ENCODE measurements around the gene ENC1.
"Not testable (repeated sequence)": the region's sequence is repeated elsewhere in the genome, so short reads cannot be mapped to it uniquely, and the experiment has no call there.

The ENC1 gene

GRCh38 chr5:74640450-74640953 is at the start of gene ENC1:
TSS of gene ENC1 (minus strand) at chr5:74640728. CDS start at chr5:74636485, 4,243 bp downstream.
- peak; percentile 99 for DNase-seq

GRCh38 chr5:74686962-74687751 is 46.6 kb upstream of the ENC1 start:
- no peak for DNase-seq

- no peak for DNase-seq
Measured at GRCh38 chr5:74685979-74686631, 45.6 kb upstream of the ENC1 start.

- peak; percentile 80 for DNase-seq
Measured at GRCh38 chr5:74684900-74685851, 44.6 kb upstream of the ENC1 start, which contains the start of gene HEXB. TSS of gene HEXB (plus strand) at chr5:74685233. CDS start at chr5:74685261, 28 bp downstream.

- no peak for DNase-seq
Measured at GRCh38 chr5:74679966-74680365, 39.4 kb upstream of the ENC1 start.

GRCh38 chr5:74679300-74679699 is 38.8 kb upstream of the ENC1 start:
- DNase-seq = not testable (repeated sequence)

GRCh38 chr5:74678123-74678522 is 37.6 kb upstream of the ENC1 start:
- not testable (repeated sequence) for DNase-seq

GRCh38 chr5:74676466-74676865 is 35.9 kb upstream of the ENC1 start:
- not testable (repeated sequence) for DNase-seq

- peak; percentile 43 for DNase-seq
Measured at GRCh38 chr5:74673011-74673790, 32.7 kb upstream of the ENC1 start.

GRCh38 chr5:74672215-74672877 is 31.8 kb upstream of the ENC1 start:
- no peak for DNase-seq

GRCh38 chr5:74670396-74671038 is 30.0 kb upstream of the ENC1 start:
- no peak for DNase-seq

GRCh38 chr5:74669821-74670220 is 29.3 kb upstream of the ENC1 start:
- DNase-seq = no peak

GRCh38 chr5:74667396-74667795 is 26.9 kb upstream of the ENC1 start:
- DNase-seq = no peak

GRCh38 chr5:74665816-74666215 is 25.3 kb upstream of the ENC1 start:
- no peak for DNase-seq

- no peak for DNase-seq
Measured at GRCh38 chr5:74665273-74665672, 24.7 kb upstream of the ENC1 start.

- no peak for DNase-seq
Measured at GRCh38 chr5:74664551-74664950, 24.0 kb upstream of the ENC1 start.

GRCh38 chr5:74660873-74661272 is 20.3 kb upstream of the ENC1 start:
- DNase-seq = no peak

GRCh38 chr5:74660140-74660539 is 19.6 kb upstream of the ENC1 start:
- no peak for DNase-seq

GRCh38 chr5:74659172-74659571 is 18.6 kb upstream of the ENC1 start:
- no peak for DNase-seq

GRCh38 chr5:74657165-74657564 is 16.6 kb upstream of the ENC1 start:
- DNase-seq = no peak

GRCh38 chr5:74655716-74656115 is 15.2 kb upstream of the ENC1 start:
- no peak for DNase-seq
